ENCODE data around the gene CCDC134. TPM values are rescaled to one million over a fixed set of nuclear protein-coding genes. Genes with fewer than 3 reads are reported as not detected.

CCDC134 gene
- 14.3 TPM for total RNA-seq

GRCh38 chr22:41800348-41801146, at the start of gene CCDC134:
Gene CCDC134 (plus strand): TSS chr22:41800679. CDS start chr22:41808891, 8,212 bp downstream.
- FAIRE-seq: no peak
- DNase-seq (ENCODE audit: low spot score in 2 of 2): peak; percentile 87 to 97

- no peak for DNase-seq (ENCODE audit: low spot score in 2 of 2)
- FAIRE-seq: no peak
Observed at GRCh38 chr22:41752011-41752970, 48.2 kb upstream of the CCDC134 start.

- FAIRE-seq: no peak
- DNase-seq (ENCODE audit: low spot score in 2 of 2): no peak
Observed at GRCh38 chr22:41753984-41754383, 46.5 kb upstream of the CCDC134 start.

GRCh38 chr22:41757502-41757901, 43.0 kb upstream of the CCDC134 start:
- no peak for FAIRE-seq
- no peak for DNase-seq (ENCODE audit: low spot score in 2 of 2)

- FAIRE-seq (no peak), DNase-seq (ENCODE audit: low spot score in 2 of 2) (no peak)
Observed at GRCh38 chr22:41758231-41758630, 42.2 kb upstream of the CCDC134 start.

GRCh38 chr22:41762980-41763779, 37.3 kb upstream of the CCDC134 start:
- DNase-seq (ENCODE audit: low spot score in 2 of 2) (no peak), FAIRE-seq (no peak)

GRCh38 chr22:41766476-41766875, 34.0 kb upstream of the CCDC134 start:
- FAIRE-seq (no peak), DNase-seq (ENCODE audit: low spot score in 2 of 2) (no peak)

- DNase-seq (ENCODE audit: low spot score in 2 of 2) (no peak), FAIRE-seq (no peak)
Observed at GRCh38 chr22:41768430-41768829, 32.0 kb upstream of the CCDC134 start.

- FAIRE-seq (no peak), DNase-seq (ENCODE audit: low spot score in 2 of 2) (no peak)
Observed at GRCh38 chr22:41770715-41771468, 29.6 kb upstream of the CCDC134 start.

GRCh38 chr22:41772198-41772597, 28.3 kb upstream of the CCDC134 start:
- FAIRE-seq (no peak), DNase-seq (ENCODE audit: low spot score in 2 of 2) (no peak)

GRCh38 chr22:41772645-41773044, 27.8 kb upstream of the CCDC134 start:
- FAIRE-seq (no peak), DNase-seq (ENCODE audit: low spot score in 2 of 2) (no peak)

GRCh38 chr22:41775338-41775737, 25.1 kb upstream of the CCDC134 start:
- FAIRE-seq (no peak), DNase-seq (ENCODE audit: low spot score in 2 of 2) (no peak)

- FAIRE-seq: no peak
- no peak for DNase-seq (ENCODE audit: low spot score in 2 of 2)
Observed at GRCh38 chr22:41775976-41776375, 24.5 kb upstream of the CCDC134 start.

GRCh38 chr22:41776381-41776780, 24.1 kb upstream of the CCDC134 start:
- FAIRE-seq: no peak
- no peak for DNase-seq (ENCODE audit: low spot score in 2 of 2)

GRCh38 chr22:41777749-41778425, 22.6 kb upstream of the CCDC134 start:
- no peak for DNase-seq (ENCODE audit: low spot score in 2 of 2)
- no peak for FAIRE-seq

- DNase-seq (ENCODE audit: low spot score in 2 of 2) (no peak), FAIRE-seq (no peak)
Observed at GRCh38 chr22:41779929-41780505, 20.5 kb upstream of the CCDC134 start.

GRCh38 chr22:41780746-41781505, 19.6 kb upstream of the CCDC134 start:
- no peak for FAIRE-seq
- no peak for DNase-seq (ENCODE audit: low spot score in 2 of 2)

GRCh38 chr22:41781507-41781906, 19.0 kb upstream of the CCDC134 start:
- FAIRE-seq: no peak
- no peak for DNase-seq (ENCODE audit: low spot score in 2 of 2)
